8988T (cell line): ENCODE data around the gene EXOC4.

ENCODE experiments used
- DNase-seq: peaks from one replicate; pipeline ENCODE4 v3.0.0; 2011

EXOC4 gene

DNA sequence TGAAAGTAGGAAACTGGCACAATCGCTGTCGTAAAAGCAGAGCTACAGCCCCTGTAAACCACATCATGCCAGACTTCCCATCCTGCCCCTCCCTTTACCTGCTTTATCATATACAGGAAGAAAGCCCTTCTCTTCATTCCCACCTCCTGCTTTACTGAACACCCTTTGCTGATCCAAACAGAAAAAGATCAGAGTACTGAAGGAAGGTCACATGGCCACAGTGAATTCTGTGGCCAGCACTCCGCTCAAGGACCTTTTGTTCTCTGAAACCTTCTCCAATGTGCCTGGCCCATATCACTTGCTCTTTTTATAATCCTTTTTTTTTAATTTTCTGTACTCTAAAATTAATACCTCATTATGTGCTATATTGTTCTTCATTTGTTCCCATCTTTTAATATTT lies 765.4 kb downstream of the EXOC4 start:
- DNase-seq = no peak

DNA sequence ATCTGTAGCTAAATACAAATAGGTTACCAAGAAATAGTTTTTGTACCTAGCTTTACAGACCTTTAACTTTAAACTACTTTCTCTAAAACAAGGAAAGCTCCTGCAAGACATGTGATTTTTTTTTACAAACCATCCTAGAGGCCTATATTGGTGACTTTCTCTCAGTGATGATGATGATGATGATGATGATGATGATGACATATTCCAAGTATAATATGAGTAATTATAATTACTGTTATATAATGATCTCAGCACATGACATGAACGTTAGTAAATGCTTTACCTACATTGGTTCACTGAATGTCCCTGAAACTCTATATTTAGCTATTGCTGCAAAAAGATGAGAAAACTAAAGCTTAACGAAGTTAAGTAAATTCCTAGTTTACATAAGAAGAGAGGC lies 766.4 kb downstream of the EXOC4 start:
- DNase-seq = no peak

DNA sequence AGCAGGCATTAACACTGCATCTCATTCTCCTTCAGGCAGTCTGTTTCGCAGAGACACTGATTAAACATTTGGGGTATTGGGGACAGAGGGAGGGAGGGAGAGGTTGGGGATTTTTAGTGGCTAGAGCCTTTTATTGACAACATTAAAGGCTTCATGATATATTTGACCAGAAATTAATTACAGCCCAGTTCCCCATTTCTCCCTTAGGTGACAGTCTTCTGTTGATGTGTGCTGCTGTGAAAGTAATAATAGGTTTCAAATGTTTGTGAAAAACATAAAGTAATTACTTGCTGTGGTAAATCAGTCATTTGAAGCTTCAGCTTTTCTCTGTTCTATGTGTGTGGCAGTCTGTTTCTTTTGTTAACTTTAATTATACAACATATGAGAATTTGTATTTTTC lies 769.0 kb downstream of the EXOC4 start:
- no peak for DNase-seq

DNA sequence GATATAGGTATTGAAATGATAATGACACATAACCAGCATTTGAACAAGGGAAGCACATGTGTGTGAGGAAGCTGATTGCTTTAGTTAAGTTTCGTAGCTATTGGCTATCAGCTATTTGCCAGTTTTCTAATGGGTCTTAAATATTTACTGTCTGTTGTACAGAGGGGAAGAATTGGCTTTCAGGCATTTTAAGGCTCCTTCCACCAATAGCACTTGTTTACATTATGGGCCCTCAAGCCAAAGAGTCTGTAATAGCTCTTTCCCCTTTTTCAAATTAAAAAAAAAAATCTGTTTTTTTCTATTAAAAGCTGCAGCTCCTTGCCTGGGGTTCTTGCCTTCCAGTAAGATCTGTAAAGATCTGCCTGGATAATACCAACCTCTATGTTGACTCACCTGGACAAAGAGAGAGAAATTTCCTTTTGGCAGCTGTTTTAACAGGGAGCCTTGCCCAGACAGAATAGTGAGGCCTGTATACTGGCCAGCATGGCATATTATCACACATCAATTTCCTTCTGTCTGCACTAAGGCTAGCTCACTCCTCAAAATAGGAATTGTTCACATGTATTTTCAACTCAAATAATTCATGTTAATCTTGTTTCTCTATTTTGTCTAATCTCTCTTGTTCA lies 769.5 kb downstream of the EXOC4 start:
- DNase-seq = no peak

DNA sequence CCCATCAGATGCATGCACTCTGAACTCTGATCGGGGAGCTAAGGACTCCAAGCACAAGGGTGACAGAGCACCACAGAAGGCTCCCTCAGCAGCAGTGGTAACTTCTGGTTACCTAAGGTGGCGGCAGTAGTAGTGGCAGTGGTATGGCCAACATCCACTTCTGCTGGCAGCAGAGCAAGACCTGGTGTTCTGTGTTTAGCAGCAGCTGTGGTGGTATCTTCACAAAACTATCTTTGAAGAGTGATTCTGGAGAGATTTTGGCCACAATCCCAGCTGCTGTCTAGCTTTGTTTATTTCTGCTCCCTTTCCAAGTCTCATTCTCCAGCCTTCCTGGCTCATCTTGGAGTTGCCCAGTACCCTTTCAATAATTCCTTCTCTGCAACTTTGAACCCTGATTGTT lies 771.9 kb downstream of the EXOC4 start:
- DNase-seq = no peak

DNA sequence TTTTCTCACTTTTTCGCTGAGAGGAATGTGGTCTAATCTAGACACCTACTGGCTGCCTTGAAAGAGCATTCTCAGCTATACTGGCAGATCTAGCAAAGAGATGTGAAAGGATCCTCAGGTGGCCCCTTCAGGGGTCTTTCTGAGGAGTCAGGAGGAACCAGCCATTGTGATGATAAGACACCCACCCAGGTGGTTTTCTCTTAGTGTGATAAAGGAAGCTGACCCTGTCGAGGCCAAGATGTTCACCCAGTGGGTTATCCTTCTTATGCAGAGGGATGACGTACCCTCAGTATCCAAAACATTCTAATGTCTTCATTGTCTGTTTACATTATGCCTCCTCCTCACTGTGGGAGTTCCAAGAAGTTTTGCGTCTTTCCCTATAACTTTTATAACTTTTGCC lies 776.0 kb downstream of the EXOC4 start:
- DNase-seq = no peak

DNA sequence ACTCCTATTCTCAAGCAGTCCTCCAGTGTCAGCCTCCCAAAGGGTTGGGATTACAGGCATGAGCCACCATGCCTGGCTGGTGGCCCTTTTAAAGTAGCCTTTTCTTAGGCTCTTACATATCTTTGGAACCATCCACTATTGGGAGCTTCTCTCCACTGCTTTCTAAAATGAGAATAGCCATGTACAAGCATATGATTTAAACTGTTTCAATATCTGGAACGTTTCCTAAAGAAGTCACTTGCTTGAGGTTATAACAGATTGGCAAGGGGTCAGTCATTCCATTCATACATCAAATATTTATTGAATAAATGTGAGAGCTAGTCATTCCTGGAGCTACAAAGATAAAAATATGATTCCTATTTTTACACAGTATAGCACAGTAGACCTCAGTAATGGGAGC lies 776.9 kb downstream of the EXOC4 start:
- no peak for DNase-seq

DNA sequence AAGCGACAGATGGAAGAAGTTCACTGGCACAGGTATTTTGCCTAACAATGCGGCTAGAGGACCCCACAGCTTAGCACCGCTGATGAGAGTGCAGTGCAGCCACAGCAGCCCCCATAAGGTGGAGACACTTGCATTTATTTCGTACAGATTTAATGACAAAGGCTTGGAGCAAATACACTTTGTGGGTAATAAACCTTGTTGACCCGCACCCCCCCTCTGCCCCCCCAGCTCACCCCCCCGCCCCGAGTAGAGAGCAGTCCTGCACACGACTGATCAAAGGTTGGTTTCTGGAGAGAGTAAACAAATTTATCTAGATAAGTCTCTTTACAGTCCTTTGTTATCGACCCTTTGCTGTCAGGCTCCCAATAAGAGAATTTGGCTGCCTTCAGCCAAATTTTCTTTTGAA lies 777.6 kb downstream of the EXOC4 start:
- DNase-seq = no peak

DNA sequence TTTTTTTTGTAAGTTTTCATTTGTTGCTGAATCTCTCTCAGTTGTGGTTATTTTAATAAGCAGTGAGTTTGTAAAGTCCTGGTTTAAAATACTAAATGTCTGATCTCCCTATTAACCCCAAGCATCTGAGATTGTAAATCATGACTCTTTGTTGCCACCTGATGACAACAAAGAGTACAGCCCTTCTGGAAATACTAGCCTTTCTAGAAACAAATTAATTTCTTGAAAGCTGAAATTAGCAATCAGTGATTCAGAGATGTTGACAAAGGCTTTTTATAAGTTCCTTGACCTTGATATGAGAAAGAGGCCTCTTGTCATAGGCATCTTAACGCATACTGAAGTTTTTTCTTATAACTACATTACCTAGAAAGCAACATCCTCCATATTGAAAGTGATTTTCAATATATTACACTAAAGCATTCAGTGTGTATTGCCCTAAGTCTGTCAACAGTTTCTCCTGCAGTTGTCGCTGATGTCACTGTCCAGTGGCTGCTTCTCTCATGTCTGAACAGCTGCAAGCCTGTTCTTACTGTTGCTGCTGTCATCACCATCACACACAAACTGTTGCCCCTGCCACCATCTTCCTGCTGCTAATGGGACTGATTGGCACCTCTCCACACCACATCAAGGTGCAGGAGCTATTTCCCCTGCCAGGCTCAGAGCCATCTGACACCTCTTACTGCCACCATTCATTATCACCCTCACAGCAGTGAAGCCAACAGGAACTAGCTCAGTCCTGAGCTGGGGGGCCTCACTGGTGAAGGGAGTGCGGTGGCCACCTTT lies 779.1 kb downstream of the EXOC4 start:
- DNase-seq = no peak

DNA sequence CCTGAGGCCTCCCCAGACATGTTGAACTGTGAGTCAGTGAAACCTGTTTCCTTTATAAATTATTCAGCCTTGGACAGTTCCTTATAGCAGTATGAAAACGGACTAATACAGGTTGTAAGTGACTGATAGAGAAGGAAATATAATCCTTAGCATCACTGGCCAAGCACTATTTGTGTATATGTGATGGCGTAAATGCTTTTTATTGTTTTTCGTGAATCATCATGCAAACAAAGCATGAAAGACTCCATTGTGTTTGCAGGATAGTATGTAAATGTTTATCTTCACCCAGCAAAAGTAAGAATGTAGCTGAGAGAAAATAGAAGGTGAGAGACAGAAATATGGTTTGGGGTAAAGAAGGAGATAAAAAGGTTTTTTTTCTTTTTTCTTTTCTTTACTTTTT lies 781.8 kb downstream of the EXOC4 start:
- DNase-seq = no peak

DNA sequence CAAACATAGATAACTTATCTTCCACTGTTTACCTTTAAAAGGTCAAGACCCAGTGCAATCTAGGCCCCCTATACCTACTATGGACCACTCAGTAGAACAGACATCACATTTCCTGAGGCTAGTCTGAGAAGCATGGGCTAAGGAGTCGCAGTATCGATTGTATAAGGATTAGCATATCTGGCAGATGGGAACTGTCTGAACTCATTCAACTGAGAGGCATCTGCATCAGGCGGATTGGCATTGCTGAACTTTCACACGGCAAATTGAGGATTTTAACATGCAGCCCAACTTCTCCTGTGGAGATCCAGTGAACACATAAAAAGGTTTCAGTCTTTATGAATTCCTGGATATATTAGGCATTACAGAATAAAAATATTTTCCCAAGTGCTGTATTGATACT lies 785.1 kb downstream of the EXOC4 start:
- no peak for DNase-seq

DNA sequence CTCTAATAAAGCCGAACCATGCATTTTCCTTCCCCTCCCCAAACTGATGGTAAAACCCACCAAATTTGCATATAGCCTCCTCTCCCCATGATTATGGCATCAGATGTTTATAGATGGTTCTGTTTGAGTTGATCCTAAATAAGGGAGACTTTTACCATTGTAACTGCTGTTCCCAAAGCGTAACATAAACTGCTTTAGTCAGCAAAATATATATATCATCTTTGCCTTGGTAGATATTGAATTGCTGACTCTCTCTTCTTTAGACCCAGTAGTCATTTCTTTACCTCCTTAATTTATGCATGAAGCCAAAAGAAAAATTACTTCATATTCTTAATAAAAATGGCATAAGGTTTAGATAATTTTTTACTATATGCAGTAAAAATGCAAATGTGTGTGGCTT lies 788.1 kb downstream of the EXOC4 start:
- no peak for DNase-seq

DNA sequence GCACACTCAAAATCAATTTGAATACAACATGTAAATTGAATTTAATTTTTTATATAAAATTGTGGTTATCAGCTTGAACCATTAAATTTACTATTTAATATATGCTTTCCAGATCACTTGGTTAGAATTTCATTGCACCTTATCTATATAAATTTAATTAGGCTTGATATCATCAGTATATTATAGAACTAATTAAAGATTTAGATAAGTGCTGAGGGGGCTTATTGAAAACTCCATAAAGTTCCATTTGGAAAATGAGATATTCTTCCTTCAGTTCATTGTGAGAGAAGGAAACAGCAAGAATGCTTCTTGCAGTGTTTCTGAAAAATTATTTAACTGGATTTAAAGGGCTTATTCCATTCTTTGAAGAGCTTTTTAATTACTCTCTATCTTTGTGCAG lies 788.6 kb downstream of the EXOC4 start:
- no peak for DNase-seq

DNA sequence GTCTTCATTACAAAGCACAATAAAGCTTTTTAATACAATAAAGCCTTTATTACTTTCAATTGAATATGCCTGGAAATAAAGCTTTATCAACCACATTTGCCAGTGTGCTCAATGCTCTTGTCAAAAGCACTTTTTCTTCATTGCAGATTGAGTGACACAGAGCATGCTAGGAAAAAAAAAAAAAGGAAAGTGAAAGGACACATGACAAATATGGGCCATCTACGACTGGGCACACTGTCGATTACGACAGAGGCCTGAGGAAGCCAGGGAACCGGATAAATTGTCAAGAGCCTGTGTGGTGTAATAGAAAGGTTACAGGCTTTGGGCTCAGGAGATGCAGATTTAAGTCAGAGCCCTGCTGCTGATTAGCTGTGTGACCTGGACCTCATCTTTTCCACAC lies 789.4 kb downstream of the EXOC4 start:
- DNase-seq = no peak

DNA sequence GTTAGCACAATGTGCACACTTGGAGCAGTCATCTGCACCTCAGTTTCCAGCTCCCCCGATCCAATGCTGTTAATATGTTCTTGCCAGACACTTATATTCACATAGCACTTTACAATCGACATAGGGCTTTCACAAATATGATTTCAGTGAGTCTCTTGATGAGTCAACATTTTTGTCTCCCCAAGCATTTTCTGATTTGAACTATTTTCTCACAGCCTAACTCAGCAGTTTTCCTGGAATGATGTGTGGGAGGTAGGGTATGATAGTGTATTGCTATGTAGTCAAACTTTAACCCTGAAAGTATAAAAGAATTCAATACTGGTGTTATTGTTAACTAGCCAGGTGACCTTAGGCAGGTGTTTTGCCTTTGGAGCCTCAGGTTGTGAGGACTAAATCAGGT lies 791.8 kb downstream of the EXOC4 start:
- DNase-seq = no peak

DNA sequence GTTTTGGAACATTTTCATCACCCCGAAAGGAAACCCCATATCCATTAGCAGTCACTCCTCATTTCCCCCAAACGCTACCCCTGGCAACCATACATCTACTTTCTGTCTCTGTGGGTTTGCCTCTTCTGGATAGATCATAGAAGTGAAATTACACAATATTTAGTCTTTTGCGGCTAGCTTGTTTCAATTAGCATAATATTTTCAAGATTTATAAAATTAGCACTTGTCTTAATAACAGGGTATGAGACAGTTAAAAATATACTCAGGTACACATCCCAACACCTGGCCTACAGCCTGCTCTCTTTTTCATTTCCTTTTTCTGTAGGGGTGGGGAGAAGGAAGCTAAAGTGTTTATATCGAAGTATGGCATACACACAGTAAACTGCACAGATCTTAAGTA lies 792.8 kb downstream of the EXOC4 start:
- no peak for DNase-seq

DNA sequence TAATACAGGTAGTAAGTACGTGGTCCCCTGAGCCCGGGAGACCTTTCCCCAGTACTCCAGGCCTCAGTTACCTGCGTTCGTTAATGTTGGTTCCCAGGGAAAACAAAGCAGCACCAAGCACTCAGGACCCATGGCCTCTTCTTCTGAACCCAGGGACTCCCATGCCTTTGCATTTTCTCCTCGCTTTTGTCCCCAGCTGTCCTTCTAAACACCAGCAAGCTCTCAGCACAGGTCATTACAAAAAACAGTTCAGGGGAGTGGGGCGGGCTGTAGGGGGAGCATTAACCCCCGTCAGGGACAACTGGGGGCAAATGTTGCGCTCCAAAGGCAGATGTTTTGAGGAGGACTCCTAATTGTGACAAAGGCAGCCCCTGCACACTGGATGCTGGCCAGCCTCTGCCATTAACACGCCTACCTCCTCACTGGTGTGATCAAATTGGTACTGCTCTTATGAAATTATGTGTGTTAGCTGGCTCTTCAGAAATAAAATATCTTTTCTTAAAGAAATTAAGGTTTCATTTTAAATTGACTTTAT lies 793.8 kb downstream of the EXOC4 start:
- no peak for DNase-seq

DNA sequence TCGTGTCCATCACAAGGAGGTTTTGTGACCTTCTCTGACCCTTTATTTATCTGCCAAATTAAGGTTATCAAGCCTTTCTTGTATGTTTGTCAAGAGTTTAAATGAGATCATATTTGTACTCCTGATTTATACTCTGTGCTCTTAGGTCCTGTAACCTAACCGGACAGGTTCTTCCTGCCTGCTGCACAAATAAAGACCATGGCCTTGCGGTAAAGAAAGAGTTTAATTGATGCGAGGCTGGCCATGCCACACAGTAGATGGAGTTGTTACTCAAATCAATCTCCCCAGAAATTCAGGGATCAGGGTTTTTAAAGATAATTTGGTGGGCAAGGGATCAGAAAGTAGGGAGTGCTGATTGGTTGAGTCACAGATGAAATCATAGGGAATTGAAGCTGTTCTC lies 794.8 kb downstream of the EXOC4 start:
- no peak for DNase-seq

DNA sequence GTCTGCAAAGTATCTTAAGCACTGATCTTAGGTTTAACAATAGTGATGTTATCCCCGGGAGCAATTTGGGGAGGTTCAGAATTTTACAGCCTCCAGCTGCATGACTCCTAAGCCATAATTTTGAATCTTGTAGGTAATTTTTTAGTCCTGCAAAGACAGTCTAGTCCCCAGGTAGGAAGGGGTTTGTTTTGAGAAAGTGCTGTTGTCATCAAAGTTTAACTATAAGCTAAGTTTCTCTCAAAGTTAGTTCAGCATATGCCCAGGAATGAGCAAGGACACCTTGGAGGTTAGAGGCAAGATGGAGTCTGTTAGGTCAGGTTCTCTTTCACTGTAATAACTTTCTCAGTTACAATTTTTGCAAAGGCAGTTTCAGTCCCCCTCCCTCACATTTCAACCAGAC lies 795.3 kb downstream of the EXOC4 start:
- no peak for DNase-seq

DNA sequence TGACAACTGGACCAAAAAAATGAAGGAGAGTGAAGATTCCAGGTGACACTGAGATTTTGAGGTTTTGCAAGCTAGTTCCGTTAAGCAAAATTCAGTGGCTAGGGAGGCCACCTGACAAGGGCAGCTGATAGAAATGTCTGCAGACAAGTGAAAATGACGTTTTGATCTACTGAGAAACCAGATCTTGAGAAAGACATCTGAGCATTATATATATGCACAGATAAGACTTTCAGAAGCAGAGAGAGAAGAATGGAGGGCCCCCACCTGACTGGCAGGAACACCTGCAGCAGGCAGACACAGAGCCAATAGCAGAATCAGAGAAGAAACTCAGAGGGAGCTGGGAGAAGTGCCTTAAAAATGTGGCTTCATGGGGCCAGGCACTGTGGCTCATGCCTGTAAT lies 798.1 kb downstream of the EXOC4 start:
- no peak for DNase-seq

DNA sequence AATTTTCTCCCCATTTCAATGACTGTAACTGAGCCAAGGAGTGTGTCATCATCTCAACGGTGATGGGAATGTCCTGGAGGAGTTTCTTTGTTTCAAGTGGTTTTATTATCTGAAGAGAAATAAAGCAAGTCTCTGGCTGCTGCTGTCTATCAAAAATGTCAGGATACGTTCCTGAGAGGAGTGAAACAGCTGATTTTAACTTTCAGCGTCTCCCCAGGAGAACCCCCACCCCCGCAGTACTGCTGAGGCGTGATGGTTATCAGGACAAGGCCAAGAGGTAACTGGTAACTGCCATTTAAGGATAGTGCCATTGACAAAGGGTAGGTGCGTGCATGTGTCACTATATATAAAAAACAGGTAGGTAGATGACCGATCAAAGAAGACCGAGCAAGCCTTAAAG lies 803.9 kb downstream of the EXOC4 start:
- no peak for DNase-seq

DNA sequence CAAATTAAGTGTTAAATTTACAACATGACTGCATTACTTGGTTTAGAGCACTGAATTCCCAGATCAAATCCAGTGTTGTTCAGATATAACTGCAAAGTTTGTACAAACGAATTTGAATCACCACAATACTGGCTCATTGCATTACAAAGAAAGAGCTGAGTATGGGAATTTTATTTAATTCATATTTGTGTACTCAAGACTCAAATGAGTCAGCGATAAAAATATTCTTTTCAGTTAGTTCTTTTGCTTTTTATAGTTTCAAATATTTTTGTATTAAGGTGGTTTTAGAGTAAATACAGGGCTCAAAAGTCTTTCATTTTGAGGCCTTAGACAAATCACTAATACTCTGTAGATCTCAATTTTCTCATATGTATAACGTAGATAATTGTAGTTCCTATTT lies 805.6 kb downstream of the EXOC4 start:
- DNase-seq = no peak

DNA sequence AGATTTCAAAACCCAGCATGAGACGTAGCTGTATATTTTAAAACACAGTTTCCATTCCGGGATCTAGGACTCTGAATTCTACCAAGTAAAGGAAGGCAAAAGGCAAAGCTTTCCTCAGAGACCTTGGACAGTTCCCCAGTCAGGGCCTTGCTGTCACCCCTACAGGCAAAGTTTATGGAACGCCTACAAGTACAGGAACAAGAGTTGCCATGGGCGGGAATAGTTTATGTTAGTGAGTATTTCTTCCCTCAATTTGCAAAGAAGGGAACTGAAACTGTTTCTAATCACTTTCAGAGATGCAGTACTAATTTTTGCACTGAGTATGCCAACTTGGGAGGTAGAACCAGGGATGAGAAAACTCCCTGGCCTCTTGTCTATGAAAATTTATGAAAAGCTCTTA lies 806.1 kb downstream of the EXOC4 start:
- no peak for DNase-seq

DNA sequence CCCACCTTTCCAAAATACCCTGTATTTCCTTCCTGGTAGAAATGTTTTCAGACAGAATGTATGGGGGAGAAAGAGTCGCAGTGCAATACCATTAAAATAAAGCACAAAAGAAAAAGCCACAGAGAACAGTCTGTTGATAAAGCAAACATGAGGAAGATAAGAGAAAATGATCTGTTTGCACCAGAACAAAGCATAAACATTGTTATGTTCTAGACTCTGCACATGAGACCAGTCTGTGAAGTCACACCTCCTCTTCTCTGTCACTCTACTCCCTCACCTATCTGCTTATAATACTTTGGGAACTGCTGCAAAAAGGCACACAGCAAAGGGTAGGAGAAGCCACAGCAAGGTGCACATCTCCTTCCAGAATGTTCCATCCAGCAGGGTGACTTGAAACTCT lies 807.0 kb downstream of the EXOC4 start:
- no peak for DNase-seq

DNA sequence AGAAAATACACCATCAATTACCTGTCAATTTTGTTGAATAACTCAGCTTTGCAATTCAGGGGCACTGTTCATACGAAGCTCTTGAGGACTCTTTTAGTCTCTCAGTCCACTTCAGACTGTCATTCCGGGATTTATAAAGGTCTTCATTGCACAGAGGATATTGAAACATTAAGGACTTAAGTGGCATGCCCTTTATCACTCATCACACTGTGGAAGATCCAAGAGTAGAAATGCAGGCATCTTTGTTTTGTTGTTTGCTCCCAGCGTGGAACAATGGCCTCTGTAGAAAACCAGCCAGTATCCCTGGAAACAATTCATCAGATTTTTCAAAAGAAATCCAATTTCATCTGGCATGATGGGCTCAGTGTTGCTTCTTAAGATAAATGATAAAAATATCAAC lies 808.0 kb downstream of the EXOC4 start:
- DNase-seq = no peak
